GM12878 (cell line): ENCODE data around the gene PRKN. TPM values are rescaled to one million over a fixed set of nuclear protein-coding genes. Genes with fewer than 3 reads are reported as not detected.

Source experiments
- ATAC-seq: fragments of 200-7000 bp; cut with Tn5 transposase; 3 replicates; pipeline ENCODE4 v1.9.1; 2020; ENCODE audit warnings: mild to moderate bottlenecking, moderate library complexity
- BruUV-seq: library from RNA; stranded (reverse); fragments of 400-500 nt; replicated peaks from 2 replicates; lab custom pipeline; 2021; lab: Mats Ljungman, UMichigan
- CTCF ChIA-PET: fragments of 300-600 bp; sonication (Branson Sonifier 250); formaldehyde crosslinking; extraction: SDS; loops from one replicate; lab custom pipeline; 2021; ENCODE audit warnings: inconsistent platforms; lab: Yijun Ruan, JAX
- POLR2A ChIA-PET: fragments of 350-600 bp; formaldehyde crosslinking; extraction: SDS; loops from one replicate; lab custom pipeline; 2021; ENCODE audit warnings: inconsistent platforms; lab: Charles Lee
- RAD21 ChIA-PET: fragments of 300-600 bp; sonication (Branson Sonifier 250); formaldehyde crosslinking; loops from one replicate; lab custom pipeline; 2023; ENCODE audit warnings: antibody characterized with exemption; ENCODE audit not compliant: unreplicated experiment; lab: Charles Lee
- SMC1A ChIA-PET: fragments of 300-600 bp; sonication (Branson Sonifier 250); formaldehyde crosslinking; loops from one replicate; lab custom pipeline; 2023; ENCODE audit not compliant: unreplicated experiment, uncharacterized antibody; lab: Charles Lee
- DNase-seq: peaks from one replicate; pipeline ENCODE4 v3.0.0-alpha.2; 2011; ENCODE audit warnings: low read depth, low spot score
- FAIRE-seq: peaks from 3 replicates; lab custom pipeline; 2011; peaks lifted over from hg19 to GRCh38; lab: Jason Lieb, UNC
- H2AFZ ChIP-seq: 2 replicates; pipeline ENCODE4 v1.6.0; 2011; ENCODE audit warnings: low read depth, low read length, control low read depth; ENCODE audit not compliant: control insufficient read depth
- H3K27ac ChIP-seq: 2 replicates; pipeline ENCODE4 v1.5.1; 2011; ENCODE audit warnings: control low read depth; ENCODE audit not compliant: control insufficient read depth, insufficient read depth
- H3K27me3 ChIP-seq, 2 experiments: replicated peaks in 1 of 2; 2 replicates each; pipeline versions ENCODE4 v1.6.0 to v1.6.1; 2011; ENCODE audit warnings: low read length in 1 of 2; ENCODE audit not compliant: control insufficient read depth in 2 of 2, insufficient read depth in 2 of 2
- H3K36me3 ChIP-seq, 2 experiments: 2 replicates each; pipeline ENCODE4 v1.5.1; 2011; ENCODE audit warnings: low read length in 1 of 2; ENCODE audit not compliant: control insufficient read depth in 2 of 2, insufficient read depth in 2 of 2
- H3K4me1 ChIP-seq: 2 replicates; pipeline ENCODE4 v1.6.1; 2011; ENCODE audit warnings: mild to moderate bottlenecking, low read length, moderate library complexity, mixed read lengths; ENCODE audit not compliant: control insufficient read depth, insufficient read depth
- H3K4me2 ChIP-seq: 2 replicates; pipeline ENCODE4 v1.6.0; 2011; ENCODE audit warnings: control low read depth; ENCODE audit not compliant: control insufficient read depth, insufficient read depth
- H3K4me3 ChIP-seq: fragments of 200-600 bp; sonication (generic); 2 replicates; pipeline ENCODE4 v1.5.1; 2016
- H3K79me2 ChIP-seq: 2 replicates; pipeline ENCODE4 v1.6.0; 2011; ENCODE audit warnings: low read length; ENCODE audit not compliant: control insufficient read depth, insufficient read depth
- H3K9ac ChIP-seq: 2 replicates; pipeline ENCODE4 v1.8.0; 2011; ENCODE audit warnings: low read length, control low read depth, mixed read lengths; ENCODE audit not compliant: control insufficient read depth, insufficient read depth
- H3K9me3 ChIP-seq: replicated peaks from 3 replicates; pipeline ENCODE4 v1.5.1; 2011; ENCODE audit warnings: mild to moderate bottlenecking, low read length; ENCODE audit not compliant: control insufficient read depth, insufficient read depth
- H4K20me1 ChIP-seq: 2 replicates; pipeline ENCODE4 v1.6.0; 2011; ENCODE audit not compliant: control insufficient read depth, insufficient read depth
- PAX8 ChIP-seq: fragments of 450-650 bp; IDR thresholded peaks from 2 replicates; pipeline ENCODE4 v1.6.1; 2017; ENCODE audit warnings: mild to moderate bottlenecking, moderate library complexity
- RBBP5 ChIP-seq: fragments of 200-600 bp; sonication (generic); conservative IDR thresholded peaks from 2 replicates; pipeline ENCODE4 v1.6.1; 2016
- SUPT20H ChIP-seq: IDR thresholded peaks from 2 replicates; pipeline ENCODE4 v1.6.1; 2011; ENCODE audit warnings: low read depth, mild to moderate bottlenecking, low read length, moderate library complexity, borderline replicate concordance; ENCODE audit not compliant: control insufficient read depth
- YBX1 ChIP-seq: fragments of 450-650 bp; IDR thresholded peaks from 2 replicates; pipeline ENCODE4 v1.6.1; 2016; ENCODE audit warnings: antibody characterized with exemption
- WGBS: methylation state at CpG from one replicate; pipeline ENCODE4 v1.1.6; 2016; ENCODE audit warnings: low lambda C conversion rate; ENCODE audit not compliant: insufficient replicate concordance, insufficient coverage; ENCODE audit errors: missing lambda C conversion rate; 5-methylcytosine and 5-hydroxymethylcytosine counted together
- in situ Hi-C: fragments of 300-500 bp; cut with MboI; formaldehyde crosslinking; loops from 9 replicates; pipeline ENCODE4 v1.14.3; 2018; ENCODE audit warnings: mixed read lengths
- intact Hi-C: fragments of 100-400 bp; cut with micrococcal nuclease; formaldehyde crosslinking; loops from one replicate; pipeline ENCODE4 v1.14.2; 2022; ENCODE audit not compliant: unreplicated experiment
- polyA plus RNA-seq, 11 experiments: library from polyadenylated mRNA; depleted of rRNA in 4 of 11; unstranded in 6 of 11; stranded (reverse) in 5 of 11; fragments of >200 nt; fragmentation: Nextera tagmentation in 4 of 11; fragmentation: Illumina TruSeq in 1 of 11; extraction: Ambion mirVana in 4 of 11; extraction: Trizol in 1 of 11; gene quantifications; 1 replicate in 1 of 11; 2 replicates in 10 of 11; pipeline versions ENCODE4 v1.2.1 to v1.2.3, GENCODE V29; 2011 to 2016; ENCODE audit warnings: inconsistent platforms in 2 of 11, missing spikeins in 2 of 11, low read depth in 1 of 11
- total RNA-seq, 4 experiments: library from RNA; depleted of rRNA in 3 of 4; stranded (reverse); fragments of >200 nt in 3 of 4; fragmentation: Illumina TruSeq in 1 of 4; extraction: Trizol in 1 of 4; gene quantifications; 2 replicates each; pipeline versions ENCODE4 v1.2.1 to v1.2.3, GENCODE V29; 2013 to 2021
- TF ChIP-seq, protein P1 (sequence below): fragments of 450-650 bp; conservative IDR thresholded peaks from 2 replicates; pipeline ENCODE4 v1.6.1; 2017; ENCODE audit warnings: mild to moderate bottlenecking, moderate library complexity
- TF ChIP-seq, protein P2 (sequence below): fragments of 450-650 bp; IDR thresholded peaks from 2 replicates; pipeline ENCODE4 v1.6.1; 2017; ENCODE audit warnings: low read depth, mild to moderate bottlenecking, moderate library complexity

PRKN gene
- total and polyA plus RNA-seq, 10 of the 15 experiments (the other 5 are each of a cell fraction or from before 2014, with no cell fraction given) = 0.06 to 0.09 TPM; not detected in 8

- in situ Hi-C loops = no loop called here
- ATAC-seq (no peak), DNase-seq (no peak), FAIRE-seq (no peak)
- Histone ChIP-seq H3K4me2 (no peak overlapping the region), H2AFZ (no peak overlapping the region), H3K4me3 (no peak overlapping the region), H4K20me1 (no peaks in the 10 kb centered on the region), H3K4me1 (no peaks in the 10 kb centered on the region), H3K27me3 (no peaks in the 10 kb centered on the region), H3K79me2 (no peaks in the 10 kb centered on the region), H3K36me3 (no peaks in the 10 kb centered on the region), H3K27ac (no peak overlapping the region), H3K9ac (no peak overlapping the region), H3K9me3 (no peaks in the 10 kb centered on the region)
- TF ChIP-seq SUPT20H (no peak), YBX1 (no peak), PAX8 (no peak), RBBP5 (no peak)
- TF ChIP-seq, protein P1, sequence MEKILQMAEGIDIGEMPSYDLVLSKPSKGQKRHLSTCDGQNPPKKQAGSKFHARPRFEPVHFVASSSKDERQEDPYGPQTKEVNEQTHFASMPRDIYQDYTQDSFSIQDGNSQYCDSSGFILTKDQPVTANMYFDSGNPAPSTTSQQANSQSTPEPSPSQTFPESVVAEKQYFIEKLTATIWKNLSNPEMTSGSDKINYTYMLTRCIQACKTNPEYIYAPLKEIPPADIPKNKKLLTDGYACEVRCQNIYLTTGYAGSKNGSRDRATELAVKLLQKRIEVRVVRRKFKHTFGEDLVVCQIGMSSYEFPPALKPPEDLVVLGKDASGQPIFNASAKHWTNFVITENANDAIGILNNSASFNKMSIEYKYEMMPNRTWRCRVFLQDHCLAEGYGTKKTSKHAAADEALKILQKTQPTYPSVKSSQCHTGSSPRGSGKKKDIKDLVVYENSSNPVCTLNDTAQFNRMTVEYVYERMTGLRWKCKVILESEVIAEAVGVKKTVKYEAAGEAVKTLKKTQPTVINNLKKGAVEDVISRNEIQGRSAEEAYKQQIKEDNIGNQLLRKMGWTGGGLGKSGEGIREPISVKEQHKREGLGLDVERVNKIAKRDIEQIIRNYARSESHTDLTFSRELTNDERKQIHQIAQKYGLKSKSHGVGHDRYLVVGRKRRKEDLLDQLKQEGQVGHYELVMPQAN = no peak
- TF ChIP-seq, protein P2, sequence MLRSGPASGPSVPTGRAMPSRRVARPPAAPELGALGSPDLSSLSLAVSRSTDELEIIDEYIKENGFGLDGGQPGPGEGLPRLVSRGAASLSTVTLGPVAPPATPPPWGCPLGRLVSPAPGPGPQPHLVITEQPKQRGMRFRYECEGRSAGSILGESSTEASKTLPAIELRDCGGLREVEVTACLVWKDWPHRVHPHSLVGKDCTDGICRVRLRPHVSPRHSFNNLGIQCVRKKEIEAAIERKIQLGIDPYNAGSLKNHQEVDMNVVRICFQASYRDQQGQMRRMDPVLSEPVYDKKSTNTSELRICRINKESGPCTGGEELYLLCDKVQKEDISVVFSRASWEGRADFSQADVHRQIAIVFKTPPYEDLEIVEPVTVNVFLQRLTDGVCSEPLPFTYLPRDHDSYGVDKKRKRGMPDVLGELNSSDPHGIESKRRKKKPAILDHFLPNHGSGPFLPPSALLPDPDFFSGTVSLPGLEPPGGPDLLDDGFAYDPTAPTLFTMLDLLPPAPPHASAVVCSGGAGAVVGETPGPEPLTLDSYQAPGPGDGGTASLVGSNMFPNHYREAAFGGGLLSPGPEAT = no peak
- ChIA-PET SMC1A (no interaction called here), CTCF (no interaction called here), POLR2A (no interaction called here), RAD21 (no interaction called here)
- intact Hi-C loops = no loop called here
- 31% methylated on average over 8 of the region's 8 CpGs for WGBS
- BruUV-seq = no TSS peak
These were observed 851.3 kb downstream of the PRKN start for GRCh38 chr6:161876231-161876630.
